Omental fat pad (tissue), 4 donors: ENCODE measurements around the gene SIRPA. TPM values are rescaled to one million over a fixed set of nuclear protein-coding genes. Genes with fewer than 3 reads are reported as not detected.

Experiments used
- ATAC-seq: fragments of 150-250 bp; one replicate; pipeline ENCODE4 v1.9.1; 2016; ENCODE audit warnings: mild to moderate bottlenecking, moderate library complexity; ENCODE audit not compliant: low FRiP score
- DNase-seq: peaks from one replicate; pipeline ENCODE4 v3.0.0-alpha.2; 2019; ENCODE audit warnings: low spot score
- total RNA-seq, 4 donors: library from RNA; depleted of rRNA; stranded (reverse); fragments of >200 nt; gene quantifications; one replicate each; pipeline ENCODE4 v1.1.0, GENCODE V29; 2016
- TF ChIP-seq, protein P1 (sequence below), 3 donors: fragments of 450-650 bp; IDR thresholded peaks; one replicate each; pipeline ENCODE4 v1.5.1; 2016 to 2017; ENCODE audit warnings: antibody characterized with exemption in 3 of 3, mild to moderate bottlenecking in 3 of 3, moderate library complexity in 2 of 3

The SIRPA gene
- total RNA-seq, 4 donors from 2014 or later: 51.9 to 86.1 (median 77.0) TPM

DNA sequence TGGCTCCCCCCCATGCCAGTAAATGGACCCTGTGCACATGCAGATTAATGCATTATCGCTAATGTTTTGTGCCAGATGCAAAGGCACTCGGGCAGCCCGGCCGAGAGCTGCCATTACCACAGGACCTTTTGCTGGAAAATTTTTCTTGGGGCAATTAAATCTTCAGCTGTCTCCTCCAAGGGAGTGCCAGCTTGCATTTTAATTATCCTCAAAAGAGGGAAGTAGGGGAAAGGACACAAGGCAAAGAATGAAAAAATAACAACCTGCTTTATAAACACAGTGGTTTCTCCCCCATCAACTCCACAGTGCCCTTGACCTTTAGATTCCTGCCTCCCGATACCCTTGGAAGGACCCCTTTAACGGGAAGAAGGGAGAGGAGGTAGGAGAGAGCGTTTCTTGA, 50.5 kb downstream of the SIRPA start:
- DNase-seq: no peak
- no peak for ATAC-seq
- TF ChIP-seq, protein P1, sequence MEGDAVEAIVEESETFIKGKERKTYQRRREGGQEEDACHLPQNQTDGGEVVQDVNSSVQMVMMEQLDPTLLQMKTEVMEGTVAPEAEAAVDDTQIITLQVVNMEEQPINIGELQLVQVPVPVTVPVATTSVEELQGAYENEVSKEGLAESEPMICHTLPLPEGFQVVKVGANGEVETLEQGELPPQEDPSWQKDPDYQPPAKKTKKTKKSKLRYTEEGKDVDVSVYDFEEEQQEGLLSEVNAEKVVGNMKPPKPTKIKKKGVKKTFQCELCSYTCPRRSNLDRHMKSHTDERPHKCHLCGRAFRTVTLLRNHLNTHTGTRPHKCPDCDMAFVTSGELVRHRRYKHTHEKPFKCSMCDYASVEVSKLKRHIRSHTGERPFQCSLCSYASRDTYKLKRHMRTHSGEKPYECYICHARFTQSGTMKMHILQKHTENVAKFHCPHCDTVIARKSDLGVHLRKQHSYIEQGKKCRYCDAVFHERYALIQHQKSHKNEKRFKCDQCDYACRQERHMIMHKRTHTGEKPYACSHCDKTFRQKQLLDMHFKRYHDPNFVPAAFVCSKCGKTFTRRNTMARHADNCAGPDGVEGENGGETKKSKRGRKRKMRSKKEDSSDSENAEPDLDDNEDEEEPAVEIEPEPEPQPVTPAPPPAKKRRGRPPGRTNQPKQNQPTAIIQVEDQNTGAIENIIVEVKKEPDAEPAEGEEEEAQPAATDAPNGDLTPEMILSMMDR (IDR thresholded peaks at IDR 0.05): no peak

DNA sequence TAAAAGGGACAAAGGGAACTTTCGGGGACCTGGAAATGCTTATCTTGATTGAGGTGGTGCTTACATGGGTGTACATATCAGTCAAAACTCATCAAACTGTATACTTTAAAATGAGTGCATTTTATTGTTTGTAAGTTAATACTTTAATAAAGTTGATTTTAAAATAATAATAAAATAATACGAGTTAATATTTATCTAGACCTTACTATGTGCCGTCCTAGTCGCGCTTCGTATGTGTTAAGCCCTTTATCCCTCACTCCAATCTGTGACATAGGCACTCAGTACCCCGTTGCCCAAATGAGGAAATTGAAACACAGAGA, 51.2 kb downstream of the SIRPA start:
- no peak for ATAC-seq
- DNase-seq: no peak
- TF ChIP-seq, protein P1 (IDR thresholded peaks at IDR 0.05): no peak

DNA sequence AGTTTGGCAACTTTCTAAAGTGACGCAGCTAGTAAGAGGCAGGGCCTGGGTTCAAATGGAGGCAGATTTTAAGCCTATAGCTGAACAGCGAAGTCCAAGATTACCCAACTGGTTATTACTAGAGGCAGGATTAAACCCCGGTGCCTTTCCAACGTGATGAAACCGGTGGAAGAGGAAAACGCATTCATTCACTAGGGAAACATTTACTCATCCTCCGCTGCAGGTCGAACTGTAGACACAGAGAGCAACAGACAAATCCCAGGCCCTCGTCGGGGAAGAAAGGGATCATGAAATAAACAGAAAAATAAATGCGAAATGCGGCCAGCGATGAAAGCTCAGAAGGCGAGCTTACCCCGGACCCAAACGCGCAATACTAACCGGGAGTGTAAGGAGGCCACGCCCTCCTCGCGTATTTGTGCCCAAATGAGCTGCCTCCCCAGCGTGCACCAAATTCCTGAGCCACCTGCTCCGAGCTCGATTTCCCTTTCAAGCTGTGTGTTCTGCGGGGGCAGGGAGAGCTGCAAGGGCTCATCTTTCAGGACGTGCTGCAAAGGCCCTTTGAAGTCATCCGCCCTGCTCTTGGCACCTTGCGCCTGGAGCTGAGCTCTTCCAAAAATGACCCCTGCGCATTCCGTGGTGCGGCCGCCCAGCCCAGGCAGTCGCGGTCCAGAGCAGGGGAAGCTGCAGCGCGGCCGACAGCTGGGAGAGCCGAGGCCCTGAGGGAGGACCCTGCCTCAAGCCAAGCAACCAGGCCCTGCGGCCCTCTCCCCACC, 51.7 kb downstream of the SIRPA start:
- TF ChIP-seq, protein P1 (IDR thresholded peaks at IDR 0.05): no peak
- DNase-seq: peak; percentile 51
- ATAC-seq: peak; percentile 39

DNA sequence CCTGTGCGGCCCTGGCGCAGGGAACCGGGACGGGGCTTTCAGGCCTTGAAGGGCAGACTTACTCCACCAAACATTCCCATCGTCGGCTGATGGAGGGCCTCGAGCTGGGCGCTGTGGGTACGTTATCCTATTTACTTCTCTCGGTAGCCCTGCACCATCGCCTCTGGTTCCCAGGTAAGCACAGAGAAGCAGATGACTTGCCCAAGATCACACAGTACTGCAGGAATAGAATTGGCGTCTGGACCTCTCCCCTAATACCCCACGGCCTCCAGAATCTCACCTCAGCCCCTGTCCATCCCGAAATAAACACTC, 52.3 kb downstream of the SIRPA start:
- TF ChIP-seq, protein P1 (IDR thresholded peaks at IDR 0.05): no peak
- no peak for DNase-seq
- ATAC-seq: no peak

DNA sequence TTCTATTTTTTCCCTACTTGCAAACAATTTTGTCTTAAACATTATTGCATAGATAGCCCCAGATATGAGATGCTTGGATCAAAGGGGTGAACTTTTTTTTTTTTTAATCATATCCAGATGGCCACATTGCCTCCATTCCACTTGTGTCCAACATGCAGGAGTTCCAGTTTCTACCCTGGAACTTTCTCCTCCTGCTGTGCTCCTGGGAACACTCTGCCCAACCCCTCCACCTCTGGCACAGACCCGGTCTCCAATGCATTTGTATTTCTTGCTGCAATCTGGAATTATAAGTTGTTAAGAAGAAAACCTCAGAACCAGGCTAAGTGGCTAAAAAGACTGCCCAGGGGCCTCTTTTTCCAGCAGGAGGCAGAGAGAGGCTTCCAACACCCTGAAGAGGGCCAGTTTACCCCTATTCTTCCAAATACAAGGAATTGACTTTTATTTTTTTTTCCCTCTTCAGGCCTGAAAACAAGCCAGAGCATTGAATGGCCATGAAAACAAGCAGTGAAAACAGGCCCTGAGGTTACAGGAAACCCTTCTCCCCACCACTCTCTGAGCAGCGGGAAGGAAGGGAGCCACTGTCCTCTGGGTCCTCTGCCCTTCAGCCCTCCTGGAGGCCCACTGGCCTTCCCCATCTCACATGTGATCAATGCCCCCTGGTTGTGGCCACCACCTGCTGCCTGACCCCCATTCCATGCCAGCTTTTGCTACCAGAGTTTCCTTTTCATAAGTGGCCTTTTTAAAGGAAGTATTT, 54.3 kb downstream of the SIRPA start:
- ATAC-seq (no peak), DNase-seq (no peak)

DNA sequence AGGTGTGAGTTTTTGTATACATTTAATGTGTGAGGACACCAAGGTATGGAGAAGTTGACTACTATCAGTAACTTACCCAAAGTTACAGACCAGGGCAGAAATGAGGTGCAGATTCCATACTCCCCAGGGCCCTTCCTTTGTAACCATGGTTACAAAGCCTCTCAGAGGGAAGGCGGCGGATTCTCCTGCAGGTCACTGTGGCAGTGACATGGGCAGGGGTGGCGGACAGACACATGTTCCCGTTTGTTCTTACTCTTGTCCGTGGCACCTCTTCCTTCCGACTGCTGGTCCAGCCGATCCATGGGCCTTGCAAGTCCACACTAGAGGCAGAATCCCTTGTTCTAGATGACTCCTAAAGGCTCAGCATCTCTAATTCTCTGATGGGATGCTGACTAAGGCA, 55.6 kb downstream of the SIRPA start:
- TF ChIP-seq, protein P1 (IDR thresholded peaks at IDR 0.05): no peak
- ATAC-seq: no peak
- DNase-seq: no peak

More for the DNA sequence above, 54.3 kb downstream of the SIRPA start:
- TF ChIP-seq, protein P1 (IDR thresholded peaks at IDR 0.05): no peak
